ENCODE results near the gene DDX19B. TPM values are rescaled to one million over a fixed set of nuclear protein-coding genes. Genes with fewer than 3 reads are reported as not detected.
"Not testable (repeated sequence)": the region's sequence is repeated elsewhere in the genome, so short reads cannot be mapped to it uniquely, and the experiment has no call there.

The DDX19B gene
- total RNA-seq, 3 donors from 2014 or later (not counting 1 experiment from before 2014, with no cell fraction given) = 39.9 to 52.6 (median 48.8) TPM

DNA sequence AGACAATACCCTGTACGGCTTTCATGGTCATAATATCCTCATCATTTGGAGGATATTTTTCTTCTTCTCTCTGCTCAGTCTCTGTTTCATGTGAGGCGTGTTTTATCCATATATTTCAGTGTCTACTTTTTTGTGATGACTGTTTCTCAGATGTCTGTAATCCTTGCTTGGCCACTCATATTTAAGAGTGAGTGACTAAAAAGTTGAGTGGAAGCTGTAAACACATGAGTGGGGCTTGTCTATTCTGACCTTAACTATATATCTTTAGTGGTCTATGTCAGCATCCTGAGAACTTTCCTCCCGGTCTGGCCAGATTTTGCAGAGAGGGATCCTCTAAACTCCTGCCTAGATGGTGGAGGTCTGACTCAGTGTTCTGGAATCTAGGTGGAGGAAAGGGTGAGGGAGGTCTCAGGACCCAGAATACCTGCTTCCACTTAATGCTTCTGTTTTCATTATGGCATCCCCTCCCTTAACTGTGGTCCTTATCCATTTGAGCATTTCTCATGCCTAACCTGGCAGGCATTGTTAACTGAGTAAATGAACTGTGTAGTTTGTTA, 6.0 kb downstream of the DDX19B start:
- Histone ChIP-seq H3K36me3 (ENCODE audit: control insufficient read depth, insufficient read depth, low read length) (no peaks in the 10 kb centered on the region), H3K4me1 (ENCODE audit: control insufficient read depth, insufficient read depth, low read length) (peaks cover 9% of the 10 kb centered on the region), H3K27me3 (ENCODE audit: control insufficient read depth, insufficient read depth, low read length) (no peaks in the 10 kb centered on the region), H3K4me3 (ENCODE audit: low read length) (no peak overlapping the region), H3K9me3 (ENCODE audit: control insufficient read depth, insufficient read depth, low read length) (no peaks in the 10 kb centered on the region), H3K27ac (ENCODE audit: low read length) (peak overlapping the region; percentile 20)
- Mint-ChIP-seq H3K4me3 (no peak overlapping the region), H3K27ac (peak overlapping the region; percentile 5 to 59), H3K27me3 (ENCODE audit: low read depth in 2 of 2) (no peaks in the 10 kb centered on the region), H3K9me3 (peaks cover 0 to 9% of the 10 kb centered on the region in 2 donors), H3K4me1 (peaks cover 37 to 44% of the 10 kb centered on the region in 2 donors), H3K36me3 (peaks cover 13% of the 10 kb centered on the region)
- 82% methylated on average over 3 of the region's 3 CpGs for WGBS (ENCODE audit: insufficient coverage)
- ATAC-seq = no peak
- intact Hi-C loops (cut with micrococcal nuclease) = no loop called here
- no peak for DNase-seq
- TF ChIP-seq, protein P1, sequence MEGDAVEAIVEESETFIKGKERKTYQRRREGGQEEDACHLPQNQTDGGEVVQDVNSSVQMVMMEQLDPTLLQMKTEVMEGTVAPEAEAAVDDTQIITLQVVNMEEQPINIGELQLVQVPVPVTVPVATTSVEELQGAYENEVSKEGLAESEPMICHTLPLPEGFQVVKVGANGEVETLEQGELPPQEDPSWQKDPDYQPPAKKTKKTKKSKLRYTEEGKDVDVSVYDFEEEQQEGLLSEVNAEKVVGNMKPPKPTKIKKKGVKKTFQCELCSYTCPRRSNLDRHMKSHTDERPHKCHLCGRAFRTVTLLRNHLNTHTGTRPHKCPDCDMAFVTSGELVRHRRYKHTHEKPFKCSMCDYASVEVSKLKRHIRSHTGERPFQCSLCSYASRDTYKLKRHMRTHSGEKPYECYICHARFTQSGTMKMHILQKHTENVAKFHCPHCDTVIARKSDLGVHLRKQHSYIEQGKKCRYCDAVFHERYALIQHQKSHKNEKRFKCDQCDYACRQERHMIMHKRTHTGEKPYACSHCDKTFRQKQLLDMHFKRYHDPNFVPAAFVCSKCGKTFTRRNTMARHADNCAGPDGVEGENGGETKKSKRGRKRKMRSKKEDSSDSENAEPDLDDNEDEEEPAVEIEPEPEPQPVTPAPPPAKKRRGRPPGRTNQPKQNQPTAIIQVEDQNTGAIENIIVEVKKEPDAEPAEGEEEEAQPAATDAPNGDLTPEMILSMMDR (IDR thresholded peaks at IDR 0.05) = no peak

DNA sequence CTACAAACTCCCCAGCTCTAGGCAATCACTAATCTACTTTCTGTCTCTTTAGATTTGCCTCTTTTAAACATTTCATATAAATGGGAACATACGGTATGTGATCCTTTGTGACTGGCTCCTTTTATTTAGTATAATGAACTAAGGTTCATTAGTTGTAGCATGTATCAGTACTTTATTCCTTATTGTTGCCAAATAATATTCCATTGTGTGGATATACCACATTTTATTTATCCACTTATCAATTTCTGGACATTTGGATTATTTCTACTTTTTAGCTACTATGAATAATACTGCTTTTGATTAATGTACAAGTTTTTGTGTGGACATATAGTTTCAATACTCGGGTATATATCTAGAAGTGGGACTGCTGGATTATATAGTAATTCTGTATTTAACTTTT, 7.9 kb downstream of the DDX19B start:
- Histone ChIP-seq H3K4me1 (ENCODE audit: control insufficient read depth, insufficient read depth, low read length) (peaks cover 2% of the 10 kb centered on the region), H3K27ac (ENCODE audit: low read length) (no peak overlapping the region), H3K27me3 (ENCODE audit: control insufficient read depth, insufficient read depth, low read length) (no peaks in the 10 kb centered on the region), H3K36me3 (ENCODE audit: control insufficient read depth, insufficient read depth, low read length) (no peaks in the 10 kb centered on the region), H3K4me3 (ENCODE audit: low read length) (no peak overlapping the region), H3K9me3 (ENCODE audit: control insufficient read depth, insufficient read depth, low read length) (no peaks in the 10 kb centered on the region)
- H3K9me3 Mint-ChIP-seq = no peaks in the 10 kb centered on the region
- 100% methylated on average over 1 of the region's 2 CpGs for WGBS (ENCODE audit: insufficient coverage)
- H3K4me3 Mint-ChIP-seq = no peak overlapping the region
- H3K27me3 Mint-ChIP-seq (ENCODE audit: low read depth in 2 of 2) = no peaks in the 10 kb centered on the region
- ATAC-seq (no peak), DNase-seq (no peak)
- H3K36me3 Mint-ChIP-seq = no peaks in the 10 kb centered on the region
- H3K27ac Mint-ChIP-seq = peak overlapping the region; percentile 36 to 48
- TF ChIP-seq, protein P1 (IDR thresholded peaks at IDR 0.05) = no peak
- H3K4me1 Mint-ChIP-seq = peaks cover 19 to 26% of the 10 kb centered on the region in 2 donors
- intact Hi-C loops (cut with micrococcal nuclease) = no loop called here

GRCh38 chr16:70307726-70308125, 8.7 kb downstream of the DDX19B start:
- H3K36me3 Mint-ChIP-seq, H3K4me3 Mint-ChIP-seq: not testable (repeated sequence)

GRCh38 chr16:70320121-70320520, 21.1 kb downstream of the DDX19B start:
- no peak for DNase-seq
- no peaks in the 10 kb centered on the region for H3K27me3 Mint-ChIP-seq (ENCODE audit: low read depth in 2 of 2)
- no peak overlapping the region for H3K27ac Mint-ChIP-seq
- intact Hi-C loops (cut with micrococcal nuclease) = no loop called here
- Histone ChIP-seq H3K4me1 (ENCODE audit: control insufficient read depth, insufficient read depth, low read length) (no peaks in the 10 kb centered on the region), H3K9me3 (ENCODE audit: control insufficient read depth, insufficient read depth, low read length) (no peaks in the 10 kb centered on the region), H3K27ac (ENCODE audit: low read length) (no peak overlapping the region), H3K36me3 (ENCODE audit: control insufficient read depth, insufficient read depth, low read length) (peaks cover 48% of the 10 kb centered on the region), H3K27me3 (ENCODE audit: control insufficient read depth, insufficient read depth, low read length) (no peaks in the 10 kb centered on the region), H3K4me3 (ENCODE audit: low read length) (no peak overlapping the region)
- TF ChIP-seq, protein P1 (IDR thresholded peaks at IDR 0.05) = no peak
- H3K4me1 Mint-ChIP-seq = no peaks in the 10 kb centered on the region
- WGBS (ENCODE audit: insufficient coverage) = 97% methylated on average over 5 of the region's 5 CpGs
- ATAC-seq = no peak
- H3K36me3 Mint-ChIP-seq = no peaks in the 10 kb centered on the region
- H3K9me3 Mint-ChIP-seq = no peaks in the 10 kb centered on the region
- no peak overlapping the region for H3K4me3 Mint-ChIP-seq

More at GRCh38 chr16:70307726-70308125, 8.7 kb downstream of the DDX19B start:
- H3K4me1 ChIP-seq (ENCODE audit: control insufficient read depth, insufficient read depth, low read length); H3K9me3 Mint-ChIP-seq; DNase-seq; H3K27ac Mint-ChIP-seq; intact Hi-C loops (cut with micrococcal nuclease); ATAC-seq; H3K9me3 ChIP-seq (ENCODE audit: control insufficient read depth, insufficient read depth, low read length); H3K4me3 ChIP-seq (ENCODE audit: low read length); H3K27me3 Mint-ChIP-seq (ENCODE audit: low read depth in 2 of 2); H3K27me3 ChIP-seq (ENCODE audit: control insufficient read depth, insufficient read depth, low read length); H3K36me3 ChIP-seq (ENCODE audit: control insufficient read depth, insufficient read depth, low read length); H3K27ac ChIP-seq (ENCODE audit: low read length): not testable (repeated sequence)
- H3K4me1 Mint-ChIP-seq = peaks cover 14 to 25% of the 10 kb centered on the region in 2 donors
- WGBS (ENCODE audit: insufficient coverage) = 100% methylated on average over 2 of the region's 2 CpGs

Measured in natural killer cell (primary cell).